GM19025 (cell line): ENCODE data around the gene SBK1.
"Not testable (repeated sequence)": the region's sequence is repeated elsewhere in the genome, so short reads cannot be mapped to it uniquely, and the experiment has no call there.

Experiments used
- ATAC-seq: cut with Tn5 transposase; IDR thresholded peaks from one replicate; pipeline ENCODE4 v1.9.1; 2021; ENCODE audit warnings: mild to moderate bottlenecking, low read depth, moderate library complexity; ENCODE audit not compliant: unreplicated experiment

Gene SBK1

DNA sequence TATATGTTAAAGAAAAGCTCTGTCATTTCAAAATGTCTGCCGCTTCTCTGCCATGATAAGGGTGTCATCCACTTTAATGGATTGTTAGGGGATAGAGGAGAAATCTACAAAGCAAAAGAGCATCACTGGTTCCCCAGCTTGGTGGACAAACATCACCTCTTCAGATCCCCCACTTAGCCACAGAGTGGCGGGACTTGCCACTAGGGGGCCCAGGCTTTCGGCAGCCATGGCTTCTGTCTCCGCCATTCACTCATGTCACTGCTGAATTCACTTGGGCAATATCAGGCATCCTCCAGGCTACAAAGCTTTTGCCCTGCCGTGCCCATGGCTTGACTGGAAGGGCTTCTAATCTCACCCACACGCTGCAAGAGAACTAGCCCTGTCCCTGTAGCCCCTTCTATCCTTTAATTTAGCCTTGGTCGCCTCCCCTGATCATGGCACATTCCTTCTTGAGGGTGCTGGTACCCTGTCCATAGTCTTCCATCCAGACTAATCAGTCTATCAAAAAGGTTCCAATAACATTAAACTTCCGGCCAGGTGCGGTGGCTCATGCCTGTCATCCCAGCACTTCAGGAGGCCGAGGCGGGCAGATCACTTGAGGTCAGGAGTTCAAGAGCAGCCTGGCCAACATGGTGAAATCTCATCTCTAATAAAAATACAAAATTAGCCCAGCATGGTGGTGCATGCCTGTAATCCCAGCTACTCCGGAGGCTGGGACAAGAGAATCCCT, 34.7 kb downstream of the SBK1 start:
- ATAC-seq, result no peak

DNA sequence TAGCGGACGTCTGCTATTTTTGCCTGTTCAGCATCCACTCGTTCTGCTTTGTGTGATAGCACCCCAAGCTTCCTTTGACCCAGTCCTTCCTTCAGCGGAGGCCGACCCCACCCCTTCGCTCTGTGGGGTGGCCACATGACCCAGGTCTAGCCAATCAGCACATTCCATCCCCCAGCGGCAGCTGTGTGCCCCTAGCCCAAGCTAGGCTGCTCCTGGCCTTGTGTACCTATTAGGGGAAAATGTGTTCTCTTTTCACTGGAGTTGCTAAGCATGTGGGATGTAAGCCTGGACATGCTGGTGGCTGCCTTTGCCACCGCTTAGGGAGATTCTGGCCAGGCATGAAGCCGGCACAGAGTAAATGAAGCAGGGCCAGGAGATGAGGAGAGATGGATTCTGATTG, 37.9 kb downstream of the SBK1 start:
- ATAC-seq, result not testable (repeated sequence)

DNA sequence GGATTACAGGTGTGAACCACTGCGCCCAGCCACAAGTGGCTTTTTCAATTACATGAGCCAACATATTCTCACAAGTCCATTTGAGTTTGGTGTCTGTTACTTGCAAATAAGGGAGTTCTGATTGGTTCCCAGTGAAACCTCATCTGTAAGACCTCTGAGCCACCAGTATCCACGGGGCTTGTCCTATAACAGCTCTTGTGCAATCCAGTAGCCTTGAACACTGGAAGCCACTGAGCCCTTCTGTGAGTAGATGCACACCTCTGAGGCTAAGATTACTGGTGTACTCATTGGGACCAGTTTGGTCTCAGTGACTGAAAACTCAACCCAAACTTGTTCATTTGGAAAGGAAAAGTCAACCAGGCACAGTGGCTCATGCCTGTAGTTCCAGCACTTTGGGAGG, 38.7 kb downstream of the SBK1 start:
- not testable (repeated sequence) for ATAC-seq

DNA sequence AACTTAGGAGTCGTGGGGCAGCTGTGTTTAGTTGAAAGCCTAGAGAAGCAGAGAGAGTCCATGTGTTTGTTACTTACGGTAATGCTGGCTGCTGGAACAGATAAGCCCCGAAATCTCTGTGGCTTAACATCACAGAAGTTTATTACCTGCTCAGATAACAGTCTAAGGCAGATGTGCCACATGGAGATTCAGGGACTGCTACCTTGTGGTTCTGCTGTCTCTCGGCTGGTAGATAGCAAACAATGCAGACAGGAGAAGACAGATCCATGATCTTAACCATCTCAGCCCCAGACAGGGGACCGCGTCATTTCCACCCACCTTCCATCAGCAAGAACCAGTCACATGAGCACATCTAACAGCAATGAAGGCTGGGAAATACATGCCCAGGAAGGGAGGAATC, 40.3 kb downstream of the SBK1 start:
- ATAC-seq, result not testable (repeated sequence)

DNA sequence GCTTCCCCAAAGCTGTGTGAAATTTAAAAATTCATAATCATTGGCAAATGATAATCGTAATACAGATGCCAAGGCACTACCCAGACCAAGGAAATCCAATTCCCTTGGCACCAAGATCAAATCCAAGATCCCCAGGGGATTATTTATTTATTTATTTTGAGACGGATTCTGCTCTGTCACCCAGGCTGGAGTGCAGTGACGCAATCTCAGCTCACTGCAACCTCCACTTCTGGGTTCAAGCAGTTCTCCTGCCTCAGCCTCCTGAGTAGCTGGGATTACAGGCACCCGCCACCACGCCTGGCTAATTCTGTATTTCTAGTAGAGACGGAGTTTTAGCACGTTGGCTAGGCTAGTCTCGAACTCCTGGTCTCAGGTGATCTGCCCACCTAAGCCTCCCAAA, 43.4 kb downstream of the SBK1 start:
- not testable (repeated sequence) for ATAC-seq

DNA sequence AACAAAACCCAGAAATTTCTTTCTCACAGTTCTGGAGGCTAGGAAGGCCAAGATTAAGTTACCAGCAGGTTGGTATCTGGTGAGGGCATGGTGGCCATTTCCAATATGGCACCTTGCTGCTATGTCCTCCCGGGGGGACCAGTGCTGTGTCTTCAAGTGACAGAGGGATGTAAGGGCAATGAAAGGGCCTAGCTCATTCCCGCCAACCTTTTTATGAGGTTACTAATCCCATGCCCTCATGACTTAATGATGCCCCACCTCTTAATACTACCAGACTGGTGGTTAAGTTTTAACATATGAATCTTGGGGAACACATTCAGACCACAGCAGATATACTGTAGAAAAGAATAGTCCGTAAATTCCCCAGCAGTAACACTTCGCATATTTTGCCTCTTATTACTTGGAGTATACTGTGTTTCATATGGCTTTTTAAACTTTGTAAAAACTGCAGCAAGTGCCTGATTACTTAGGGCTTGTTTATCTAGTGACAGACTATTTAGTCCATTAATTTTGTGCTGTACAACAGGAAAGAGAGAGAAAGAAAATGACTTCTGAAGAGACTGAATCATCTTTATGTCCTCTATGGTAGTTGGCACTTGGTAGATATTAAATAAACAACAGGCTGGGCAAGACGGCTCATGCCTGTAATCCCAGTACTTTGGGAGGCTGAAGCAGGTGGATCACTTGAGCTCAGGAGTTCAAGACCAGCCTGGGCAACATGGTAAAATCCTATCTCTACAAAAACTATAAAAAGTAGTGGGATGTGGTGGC, 44.8 kb downstream of the SBK1 start:
- ATAC-seq, result not testable (repeated sequence)

DNA sequence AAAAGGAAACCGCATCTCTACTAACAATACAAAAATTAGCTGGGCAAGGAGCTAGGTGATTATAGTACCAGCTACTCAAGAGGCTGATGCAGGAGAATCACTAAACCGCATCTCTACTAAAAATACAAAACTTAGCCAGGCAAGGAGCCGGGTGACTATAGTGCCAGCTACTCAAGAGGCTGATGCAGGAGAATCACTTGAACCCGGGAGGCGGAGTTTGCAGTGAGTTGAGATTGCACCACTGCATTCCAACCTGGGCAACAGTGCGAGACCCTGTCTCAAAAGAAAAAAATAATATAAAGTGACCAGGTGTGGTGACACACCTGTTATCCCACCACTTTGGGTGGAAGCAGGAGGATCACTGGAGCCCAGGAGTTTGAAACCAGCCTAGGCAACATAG, 45.9 kb downstream of the SBK1 start:
- not testable (repeated sequence) for ATAC-seq

DNA sequence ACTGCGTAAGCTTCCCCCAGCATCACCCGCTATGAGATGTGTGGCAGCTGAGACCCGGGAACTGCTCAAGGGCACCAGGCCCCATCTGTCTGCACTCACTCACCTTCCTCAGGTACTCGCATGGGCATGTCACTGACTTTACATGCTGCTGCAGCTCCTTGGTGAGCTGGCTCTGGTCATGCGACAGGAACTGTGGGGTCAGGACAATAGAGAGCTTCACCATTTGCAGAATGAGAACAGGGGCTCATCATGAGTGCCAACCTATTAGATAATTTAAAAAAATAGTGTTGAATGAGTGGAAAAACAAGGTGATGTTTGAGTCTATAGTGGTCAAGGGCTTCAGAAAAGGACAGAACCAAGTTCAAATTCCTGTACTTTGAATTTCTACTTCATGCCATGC, 70.3 kb downstream of the SBK1 start:
- not testable (repeated sequence) for ATAC-seq

DNA sequence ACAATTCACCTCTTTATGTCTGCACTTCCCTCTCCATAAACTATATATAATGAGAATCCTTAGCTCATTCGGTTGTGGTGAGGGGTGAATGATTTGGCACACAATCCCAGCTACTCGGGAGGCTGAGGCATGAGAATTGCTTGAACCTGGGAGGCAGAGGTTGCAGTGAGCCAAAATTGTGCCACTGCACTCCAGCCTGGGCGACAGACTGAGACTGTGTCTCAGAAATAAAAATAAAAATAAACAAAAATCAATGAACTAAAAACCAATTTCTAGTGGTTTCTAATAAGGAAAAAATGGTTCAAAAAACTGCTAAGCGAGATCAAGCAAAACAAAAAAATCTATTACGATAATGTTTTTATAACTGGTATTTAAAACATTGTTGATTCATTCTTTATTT, 71.1 kb downstream of the SBK1 start, which contains the start of gene NPIPB6:
NPIPB6 (minus strand) TSS at position 101 of the 400 bp plus-strand sequence. CDS start 686 bp downstream, outside the sequence.
- ATAC-seq, result not testable (repeated sequence)

DNA sequence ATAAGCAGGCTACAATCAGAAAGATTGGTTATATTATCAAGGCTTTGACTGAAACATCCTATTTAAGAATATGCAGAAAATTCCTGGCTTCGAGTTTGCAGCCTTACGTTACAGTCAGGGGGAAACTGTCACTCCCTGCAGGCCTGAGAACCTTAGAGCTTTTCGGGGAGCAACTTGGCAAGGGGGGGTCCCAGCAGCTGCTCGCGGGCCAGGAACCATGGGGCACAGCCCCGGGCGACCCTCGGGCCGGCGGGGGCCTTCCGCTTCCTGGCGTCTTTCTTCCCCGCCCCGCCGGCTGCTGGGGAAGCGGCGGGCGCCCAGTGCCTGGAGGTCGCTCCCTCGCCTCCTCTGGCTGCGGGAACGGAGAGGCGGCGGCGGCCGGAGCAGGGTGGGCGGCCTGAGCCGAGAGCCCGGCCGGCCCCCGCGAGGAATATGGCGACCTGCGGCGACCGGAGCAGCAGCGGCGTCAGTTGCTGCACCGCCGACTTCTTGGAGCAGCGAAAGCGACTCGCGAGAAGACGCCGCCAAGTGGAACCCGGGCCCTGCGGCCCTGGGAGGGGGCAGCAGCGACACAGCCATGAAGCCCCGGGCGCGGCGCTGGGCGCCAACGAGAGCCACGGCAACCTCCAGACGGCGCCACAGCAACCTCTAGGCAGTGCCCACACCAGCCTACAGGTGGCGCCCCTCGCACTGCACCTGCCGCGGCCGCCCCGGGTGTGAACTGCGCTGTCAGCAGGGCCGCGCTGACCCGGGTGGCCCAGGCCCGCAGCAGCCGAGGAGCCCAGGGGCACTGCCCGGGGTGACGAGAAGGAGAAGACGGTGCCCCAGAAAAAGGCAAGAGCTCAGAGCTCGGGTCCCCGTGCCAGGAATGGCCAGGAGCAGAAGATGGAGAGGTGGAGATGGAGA, 72.2 kb downstream of the SBK1 start:
- ATAC-seq, result peak; percentile 79

DNA sequence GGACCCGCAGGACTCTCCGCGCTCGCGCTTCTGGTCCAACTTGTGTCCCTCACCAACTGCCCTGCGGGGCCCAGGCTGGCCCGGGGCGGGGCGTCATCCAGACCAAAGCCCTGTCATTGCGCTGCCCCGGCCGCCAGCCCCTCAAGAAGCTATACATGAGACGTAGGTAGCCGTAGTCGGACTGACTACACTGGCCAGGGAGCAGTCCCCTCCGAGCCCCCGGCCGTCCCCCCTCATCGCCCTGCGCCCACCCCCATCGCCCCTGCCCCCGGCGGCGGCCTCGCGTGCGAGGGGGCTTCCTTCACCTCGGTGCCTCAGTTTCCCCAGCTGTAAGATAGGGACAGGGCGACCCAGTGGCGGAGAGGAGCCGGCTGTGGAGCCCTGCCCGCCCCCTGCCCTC, 75.6 kb downstream of the SBK1 start:
- ATAC-seq, result not testable (repeated sequence)
